ENCODE data around the gene CTNND1. TPM values are rescaled to one million over a fixed set of nuclear protein-coding genes. Genes with fewer than 3 reads are reported as not detected.

The CTNND1 gene
- total RNA-seq, 2 experiments from 2014 or later = 6.7 to 7.4 TPM

DNA sequence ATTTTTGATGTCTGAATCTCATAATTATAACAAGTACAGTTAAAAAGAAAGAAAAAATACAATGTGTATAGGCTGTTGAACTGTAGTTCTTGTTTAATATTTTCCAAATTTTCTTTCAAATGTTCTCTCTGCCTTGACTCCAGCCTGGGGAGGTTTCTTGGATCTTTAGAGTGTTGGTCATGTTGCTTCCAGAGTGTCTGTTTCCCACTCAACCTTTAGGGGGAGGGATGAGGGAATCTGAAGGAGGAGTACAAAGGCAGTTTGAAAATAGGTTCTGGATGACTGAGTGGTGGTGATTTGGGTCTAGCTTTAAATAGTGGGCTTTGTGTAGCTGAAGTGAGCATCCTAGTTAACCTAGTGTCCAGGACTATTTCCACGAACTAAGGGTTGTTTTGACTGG lies 2.0 kb downstream of the CTNND1 start:
- intact Hi-C loops (cut with DNase I, micrococcal nuclease) = loop anchor here in 1 of 2 experiments (2.0 kb wide), 1 partner anchor 29 kb away; no protein-coding TSS in a partner anchor
- Mint-ChIP-seq H3K27me3 (no peaks in the 10 kb centered on the region), H3K27ac (no peak overlapping the region), H3K4me1 (peaks cover 32% of the 10 kb centered on the region), H3K9me3 (ENCODE audit: low read depth) (no peaks in the 10 kb centered on the region), H3K4me3 (no peak overlapping the region), H3K36me3 (ENCODE audit: low read depth) (peaks cover 5% of the 10 kb centered on the region)
- ChIA-PET CTCF (interaction anchor here (0.5 to 4.5 kb wide), 7 partner anchors 15 to 835 kb away, joined by 3 to 40 read pairs (median 4); no protein-coding TSS in a partner anchor), POLR2A (no interaction called here)
- ATAC-seq (no peak), DNase-seq (no peak)

DNA sequence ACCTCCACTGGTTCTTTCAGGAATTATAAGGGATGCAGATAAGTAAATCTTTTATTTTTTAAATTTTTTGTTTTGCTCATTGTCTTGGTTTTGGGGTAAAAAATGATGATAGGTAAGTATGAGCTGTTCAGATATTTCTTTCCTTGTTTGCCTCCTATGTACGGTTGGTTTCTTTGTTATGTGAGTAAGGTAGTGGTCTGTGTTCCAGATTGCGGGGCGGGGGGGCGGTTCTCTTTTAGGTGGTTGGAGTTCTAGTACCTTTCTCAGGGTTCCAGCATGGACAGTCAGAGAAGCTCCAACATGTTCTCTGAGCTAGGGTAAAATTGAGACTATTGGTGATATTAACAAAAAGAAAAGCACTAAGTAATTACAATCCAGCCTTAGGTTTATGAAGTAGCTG lies 2.4 kb downstream of the CTNND1 start:
- peaks cover 5% of the 10 kb centered on the region for H3K36me3 Mint-ChIP-seq (ENCODE audit: low read depth)
- H3K9me3 Mint-ChIP-seq (ENCODE audit: low read depth) = no peaks in the 10 kb centered on the region
- ChIA-PET POLR2A (no interaction called here), CTCF (interaction anchor here (0.5 to 4.5 kb wide), 5 partner anchors 15 to 289 kb away, joined by 3 to 40 read pairs (median 4); no protein-coding TSS in a partner anchor)
- intact Hi-C loops (cut with DNase I, micrococcal nuclease) = no loop called here
- ATAC-seq (no peak), DNase-seq (no peak)
- H3K27me3 Mint-ChIP-seq = no peaks in the 10 kb centered on the region
- no peak overlapping the region for H3K4me3 Mint-ChIP-seq
- peaks cover 30% of the 10 kb centered on the region for H3K4me1 Mint-ChIP-seq
- H3K27ac Mint-ChIP-seq = no peak overlapping the region

DNA sequence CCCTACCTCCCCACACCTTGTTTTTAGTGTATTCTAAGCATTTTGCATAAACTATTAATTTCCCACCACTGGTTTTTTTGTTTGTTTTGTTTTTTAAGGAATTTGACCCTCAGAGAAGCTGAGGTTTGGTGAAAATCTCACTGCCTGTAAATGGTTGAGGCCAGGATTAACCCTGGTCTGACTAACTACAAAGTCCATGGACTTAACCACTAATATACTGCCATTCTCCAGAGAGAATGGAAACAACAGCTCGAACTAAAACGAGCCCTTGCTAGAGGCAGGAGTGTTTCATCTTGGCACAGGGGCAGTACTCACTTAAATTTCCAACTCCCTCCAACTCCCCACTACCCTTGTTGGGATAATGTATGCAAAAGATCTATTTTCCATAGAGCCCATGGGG lies 3.0 kb downstream of the CTNND1 start:
- DNase-seq (no peak), ATAC-seq (no peak)
- POLR2A ChIA-PET = no interaction called here

DNA sequence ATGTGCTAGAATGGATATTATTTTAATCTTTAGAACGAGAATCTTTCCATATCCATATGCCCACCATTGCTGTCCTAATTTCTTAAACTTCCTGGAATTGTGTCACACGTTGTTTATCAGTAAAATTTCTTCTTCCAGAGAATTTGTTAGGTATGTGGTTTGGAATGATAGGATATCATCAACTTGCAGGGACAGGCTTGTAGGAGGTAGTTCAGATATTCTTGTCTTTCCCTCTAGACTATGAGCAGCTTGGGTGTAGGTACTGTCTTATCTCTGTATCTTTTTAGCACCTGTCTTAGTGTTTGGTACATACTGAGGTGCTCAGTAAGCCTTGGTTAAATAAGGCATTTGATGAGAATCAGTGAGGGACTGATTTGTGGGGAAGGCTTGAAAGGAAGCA lies 3.4 kb downstream of the CTNND1 start:
- Mint-ChIP-seq H3K36me3 (ENCODE audit: low read depth) (peaks cover 8% of the 10 kb centered on the region), H3K9me3 (ENCODE audit: low read depth) (no peaks in the 10 kb centered on the region), H3K27me3 (no peaks in the 10 kb centered on the region), H3K4me3 (no peak overlapping the region), H3K4me1 (peaks cover 24% of the 10 kb centered on the region), H3K27ac (no peak overlapping the region)
- intact Hi-C loops (cut with DNase I, micrococcal nuclease) = no loop called here
- ATAC-seq = no peak
- CTCF ChIA-PET = interaction anchor here (0.6 to 4.5 kb wide), 4 partner anchors 11 to 237 kb away, joined by 3 to 40 read pairs (median 4); no protein-coding TSS in a partner anchor
- DNase-seq = no peak
- POLR2A ChIA-PET = interaction anchor here (0.6 kb wide), 1 partner anchor 75 kb away, joined by 5 read pairs; no protein-coding TSS in a partner anchor

More for the DNA sequence above, 3.0 kb downstream of the CTNND1 start:
- no peaks in the 10 kb centered on the region for H3K9me3 Mint-ChIP-seq (ENCODE audit: low read depth)
- peaks cover 25% of the 10 kb centered on the region for H3K4me1 Mint-ChIP-seq
- CTCF ChIA-PET = interaction anchor here (0.6 to 4.5 kb wide), 4 partner anchors 10 to 237 kb away, joined by 3 to 40 read pairs (median 4); no protein-coding TSS in a partner anchor
- H3K27me3 Mint-ChIP-seq = no peaks in the 10 kb centered on the region
- intact Hi-C loops (cut with DNase I, micrococcal nuclease) = no loop called here
- no peak overlapping the region for H3K4me3 Mint-ChIP-seq
- H3K36me3 Mint-ChIP-seq (ENCODE audit: low read depth) = peaks cover 8% of the 10 kb centered on the region
- no peak overlapping the region for H3K27ac Mint-ChIP-seq

DNA sequence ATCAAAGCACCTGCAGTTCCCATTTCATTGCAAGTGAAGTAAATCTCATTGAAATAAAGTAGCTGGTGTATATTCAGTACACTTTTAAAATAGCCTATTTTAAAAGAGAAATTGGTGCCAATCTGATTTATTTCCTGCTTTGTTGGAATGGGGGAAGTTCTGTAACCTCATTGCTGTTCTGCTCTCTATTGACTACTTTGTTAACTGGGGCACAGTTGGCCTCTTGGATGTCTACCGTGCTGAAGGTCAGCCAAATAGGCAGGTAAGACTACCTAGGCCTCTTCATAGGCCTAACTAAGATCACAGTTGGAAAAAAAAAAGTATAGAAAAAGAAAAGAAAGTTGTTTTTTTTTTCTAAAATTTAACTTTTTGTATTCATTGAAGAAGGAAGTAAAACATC lies 9.2 kb downstream of the CTNND1 start:
- no peak overlapping the region for H3K4me3 Mint-ChIP-seq
- ATAC-seq (no peak), DNase-seq (no peak)
- H3K4me1 Mint-ChIP-seq = peaks cover 2% of the 10 kb centered on the region
- POLR2A ChIA-PET = no interaction called here
- peaks cover 8% of the 10 kb centered on the region for H3K36me3 Mint-ChIP-seq (ENCODE audit: low read depth)
- H3K9me3 Mint-ChIP-seq (ENCODE audit: low read depth) = no peaks in the 10 kb centered on the region
- CTCF ChIA-PET = interaction anchor here (1.3 kb wide), 1 partner anchor 30 kb away, joined by 5 read pairs; no protein-coding TSS in a partner anchor
- intact Hi-C loops (cut with DNase I, micrococcal nuclease) = loop anchor here in 1 of 2 experiments (5.0 kb wide), 1 partner anchor 127 kb away; no protein-coding TSS in a partner anchor
- H3K27me3 Mint-ChIP-seq = no peaks in the 10 kb centered on the region
- H3K27ac Mint-ChIP-seq = no peak overlapping the region

DNA sequence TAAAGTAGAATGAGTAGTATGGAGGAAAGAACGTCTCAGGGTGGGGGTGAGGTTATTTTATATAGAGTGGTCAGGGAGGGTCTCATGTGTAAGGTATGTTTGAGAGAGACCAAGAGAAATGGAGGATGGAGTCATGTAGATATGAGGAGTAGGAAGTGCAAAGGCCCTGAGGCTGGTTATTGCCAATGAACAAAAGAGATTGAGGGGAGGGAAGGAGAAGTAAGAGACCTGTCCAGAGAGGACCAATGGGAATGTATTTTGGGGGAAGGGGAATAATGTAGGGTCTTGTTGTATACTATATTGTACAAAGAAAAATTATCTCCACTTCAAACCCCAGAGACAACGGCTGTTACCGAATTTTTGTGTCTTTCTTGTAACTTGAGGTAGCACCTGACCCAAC lies 9.8 kb downstream of the CTNND1 start:
- CTCF ChIA-PET = interaction anchor here (0.7 kb wide), 1 partner anchor 29 kb away, joined by 3 read pairs; no protein-coding TSS in a partner anchor
- H3K27me3 Mint-ChIP-seq = no peaks in the 10 kb centered on the region
- H3K4me1 Mint-ChIP-seq = peaks cover 2% of the 10 kb centered on the region
- H3K4me3 Mint-ChIP-seq = no peak overlapping the region
- ATAC-seq = no peak
- intact Hi-C loops (cut with DNase I, micrococcal nuclease) = loop anchor here in 1 of 2 experiments (5.0 kb wide), 1 partner anchor 126 kb away; no protein-coding TSS in a partner anchor
- POLR2A ChIA-PET = interaction anchor here (0.6 kb wide), 2 partner anchors 14 to 65 kb away, joined by 3 to 4 read pairs; no protein-coding TSS in a partner anchor
- H3K9me3 Mint-ChIP-seq (ENCODE audit: low read depth) = no peaks in the 10 kb centered on the region
- H3K36me3 Mint-ChIP-seq (ENCODE audit: low read depth) = peaks cover 8% of the 10 kb centered on the region
- no peak overlapping the region for H3K27ac Mint-ChIP-seq
- DNase-seq = no peak

DNA sequence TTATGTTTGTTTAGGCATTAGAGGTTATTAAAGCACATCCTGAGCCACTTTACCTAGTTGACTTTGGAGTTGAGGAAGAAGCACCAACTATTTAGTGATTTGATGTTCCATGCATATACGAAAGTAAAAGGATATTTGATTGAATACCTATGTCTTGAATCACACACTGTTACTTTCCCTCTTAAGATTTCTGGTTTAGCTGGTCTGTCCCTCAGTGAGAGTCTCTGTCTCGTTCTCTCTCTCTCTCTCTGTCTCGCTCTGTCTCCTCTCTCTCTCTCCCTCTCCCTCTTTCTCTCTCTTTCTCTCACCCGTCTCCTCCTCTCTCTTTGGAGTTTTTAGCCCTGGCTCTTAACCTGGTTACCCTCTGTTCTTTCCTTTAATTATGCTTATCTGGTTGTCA lies 11.0 kb downstream of the CTNND1 start:
- ChIA-PET POLR2A (no interaction called here), CTCF (interaction anchor here (0.6 kb wide), 1 partner anchor 733 kb away, joined by 3 read pairs; no protein-coding TSS in a partner anchor)
- H3K4me3 Mint-ChIP-seq = no peak overlapping the region
- DNase-seq = no peak
- ATAC-seq = no peak
- H3K27ac Mint-ChIP-seq = no peak overlapping the region
- H3K4me1 Mint-ChIP-seq = peaks cover 2% of the 10 kb centered on the region
- intact Hi-C loops (cut with DNase I, micrococcal nuclease) = loop anchor here in 1 of 2 experiments (5.0 kb wide), 1 partner anchor 125 kb away; no protein-coding TSS in a partner anchor
- peaks cover 3% of the 10 kb centered on the region for H3K36me3 Mint-ChIP-seq (ENCODE audit: low read depth)
- H3K27me3 Mint-ChIP-seq = no peaks in the 10 kb centered on the region
- no peaks in the 10 kb centered on the region for H3K9me3 Mint-ChIP-seq (ENCODE audit: low read depth)

DNA sequence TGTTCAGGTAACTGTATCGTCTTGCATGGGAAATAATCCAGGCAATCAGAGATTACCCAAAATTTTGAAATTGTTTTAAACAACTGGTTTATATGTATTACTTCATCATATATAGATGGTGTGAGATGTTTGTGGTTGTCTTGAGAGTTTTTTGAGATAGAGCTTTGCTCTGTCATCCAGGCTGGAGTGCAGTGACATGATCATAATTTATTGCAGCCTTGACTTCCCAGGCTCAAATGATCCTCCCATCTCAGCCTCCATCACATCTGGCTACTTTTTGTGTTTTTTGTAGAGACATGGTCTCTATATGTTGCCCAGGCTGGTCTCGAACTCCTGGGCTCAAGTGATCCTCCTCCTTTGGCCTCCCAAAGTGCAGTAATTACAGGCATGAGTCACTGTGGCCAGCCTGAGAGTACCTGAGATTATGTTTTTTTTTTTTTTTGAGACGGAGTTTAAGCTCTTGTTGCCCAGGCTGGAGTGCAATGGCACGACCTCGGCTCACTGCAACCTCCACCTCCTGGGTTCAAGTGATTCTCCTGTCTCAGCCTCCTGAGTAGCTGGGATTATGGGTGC lies 11.5 kb downstream of the CTNND1 start:
- intact Hi-C loops (cut with DNase I, micrococcal nuclease) = loop anchor here in 1 of 2 experiments (5.0 kb wide), 1 partner anchor 124 kb away; no protein-coding TSS in a partner anchor
- Mint-ChIP-seq H3K27ac (no peak overlapping the region), H3K27me3 (no peaks in the 10 kb centered on the region), H3K4me1 (peaks cover 2% of the 10 kb centered on the region), H3K36me3 (ENCODE audit: low read depth) (peaks cover 3% of the 10 kb centered on the region), H3K4me3 (no peak overlapping the region), H3K9me3 (ENCODE audit: low read depth) (no peaks in the 10 kb centered on the region)
- ATAC-seq (no peak), DNase-seq (no peak)
- ChIA-PET POLR2A (no interaction called here), CTCF (no interaction called here)

DNA sequence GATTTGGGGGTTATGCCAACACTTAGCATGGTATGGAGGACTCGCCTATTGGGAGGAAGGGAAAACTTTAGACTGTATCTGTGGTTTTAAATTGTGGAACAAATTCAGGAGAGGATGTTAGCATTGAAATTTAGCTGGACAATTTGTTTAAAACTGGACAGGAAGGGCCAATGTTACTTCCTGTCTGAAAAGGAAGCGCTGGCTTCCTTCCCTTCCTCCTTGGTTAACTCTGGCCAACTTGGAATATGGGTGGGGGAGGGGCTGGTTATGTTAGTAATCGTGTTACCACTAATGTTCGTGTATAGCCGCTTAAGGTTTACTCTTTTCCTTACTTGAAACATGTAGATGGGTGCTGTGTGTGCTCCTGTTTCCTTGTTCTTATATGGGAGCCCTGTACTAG lies 13.9 kb downstream of the CTNND1 start:
- DNase-seq = no peak
- Mint-ChIP-seq H3K4me3 (no peak overlapping the region), H3K36me3 (ENCODE audit: low read depth) (no peaks in the 10 kb centered on the region), H3K9me3 (ENCODE audit: low read depth) (no peaks in the 10 kb centered on the region), H3K27me3 (no peaks in the 10 kb centered on the region), H3K27ac (no peak overlapping the region), H3K4me1 (peaks cover 10% of the 10 kb centered on the region)
- ChIA-PET POLR2A (no interaction called here), CTCF (interaction anchor here (0.6 to 1.5 kb wide), 2 partner anchors 25 to 34 kb away, joined by 3 to 5 read pairs; no protein-coding TSS in a partner anchor)
- no peak for ATAC-seq
- intact Hi-C loops (cut with DNase I, micrococcal nuclease) = no loop called here

DNA sequence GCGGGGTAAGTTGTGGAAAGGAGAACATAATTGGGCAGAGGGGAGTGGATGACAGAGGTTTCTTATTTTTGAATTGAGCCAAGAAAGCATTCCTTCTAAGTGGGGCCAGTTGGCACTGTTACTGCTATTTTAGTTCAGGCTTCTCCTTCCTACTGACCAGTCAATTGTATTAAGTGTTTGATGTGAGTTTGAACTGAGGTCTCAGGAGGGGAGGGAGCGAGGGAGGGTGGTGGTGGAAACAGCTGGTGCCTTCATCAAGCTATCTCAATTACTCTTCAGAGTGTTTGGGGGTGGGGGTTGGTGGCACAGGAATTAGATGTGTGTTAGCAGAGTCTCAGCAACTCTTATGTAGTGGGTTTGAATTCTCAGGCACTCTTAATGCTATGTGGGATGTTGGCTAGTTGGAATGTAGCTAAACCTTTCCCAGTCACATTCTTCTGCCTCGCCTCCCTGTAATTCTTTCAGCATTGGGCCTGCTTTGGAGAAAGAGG lies 14.5 kb downstream of the CTNND1 start:
- Mint-ChIP-seq H3K4me3 (no peak overlapping the region), H3K4me1 (peaks cover 10% of the 10 kb centered on the region), H3K27ac (no peak overlapping the region), H3K36me3 (ENCODE audit: low read depth) (no peaks in the 10 kb centered on the region), H3K27me3 (no peaks in the 10 kb centered on the region), H3K9me3 (ENCODE audit: low read depth) (no peaks in the 10 kb centered on the region)
- DNase-seq (no peak), ATAC-seq (no peak)
- CTCF ChIA-PET = interaction anchor here (1.5 kb wide), 1 partner anchor 25 kb away, joined by 5 read pairs; no protein-coding TSS in a partner anchor
- POLR2A ChIA-PET = no interaction called here
- intact Hi-C loops (cut with DNase I, micrococcal nuclease) = no loop called here

DNA sequence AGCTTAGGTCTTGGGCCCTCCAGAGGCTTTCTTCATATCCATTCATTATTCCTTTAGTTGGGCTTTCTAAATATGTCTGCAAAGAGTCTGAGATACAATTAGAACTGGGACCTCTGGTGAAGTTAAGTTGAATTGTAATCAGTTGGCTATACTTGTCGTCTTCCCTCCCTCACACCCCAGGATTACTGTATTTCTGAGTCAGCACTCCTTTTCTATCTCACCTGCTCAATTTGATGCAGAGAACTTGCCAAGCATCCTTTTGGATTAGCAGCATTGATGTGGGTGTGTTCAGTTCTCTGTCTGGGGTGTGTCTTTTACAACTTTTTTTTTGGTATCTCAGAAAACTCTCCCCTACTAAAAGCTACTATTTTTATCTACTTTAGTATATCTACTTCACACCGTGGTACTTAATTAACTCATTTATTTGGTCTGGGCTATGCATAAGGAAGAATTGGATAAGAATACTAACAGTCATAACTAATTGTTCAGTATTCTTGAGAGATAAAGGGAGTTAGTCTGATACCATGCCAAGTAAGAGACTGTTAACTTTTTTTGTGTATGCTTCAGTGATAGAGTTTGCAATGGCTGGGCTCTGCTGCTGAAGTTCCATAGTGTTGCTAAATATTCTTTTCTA lies 15.1 kb downstream of the CTNND1 start:
- intact Hi-C loops (cut with DNase I, micrococcal nuclease) = no loop called here
- DNase-seq (no peak), ATAC-seq (no peak)
- ChIA-PET POLR2A (no interaction called here), CTCF (interaction anchor here (1.0 to 1.5 kb wide), 2 partner anchors 24 to 32 kb away, joined by 3 to 5 read pairs; no protein-coding TSS in a partner anchor)
- Mint-ChIP-seq H3K27me3 (no peaks in the 10 kb centered on the region), H3K36me3 (ENCODE audit: low read depth) (no peaks in the 10 kb centered on the region), H3K4me3 (no peak overlapping the region), H3K4me1 (peaks cover 16% of the 10 kb centered on the region), H3K27ac (peak overlapping the region; percentile 3), H3K9me3 (ENCODE audit: low read depth) (no peaks in the 10 kb centered on the region)
